ENCODE data around the gene DET1. TPM values are rescaled to one million over a fixed set of nuclear protein-coding genes. Genes with fewer than 3 reads are reported as not detected.

The DET1 gene
- total RNA-seq, 1 experiment from 2014 or later, result 6.6 TPM

DNA sequence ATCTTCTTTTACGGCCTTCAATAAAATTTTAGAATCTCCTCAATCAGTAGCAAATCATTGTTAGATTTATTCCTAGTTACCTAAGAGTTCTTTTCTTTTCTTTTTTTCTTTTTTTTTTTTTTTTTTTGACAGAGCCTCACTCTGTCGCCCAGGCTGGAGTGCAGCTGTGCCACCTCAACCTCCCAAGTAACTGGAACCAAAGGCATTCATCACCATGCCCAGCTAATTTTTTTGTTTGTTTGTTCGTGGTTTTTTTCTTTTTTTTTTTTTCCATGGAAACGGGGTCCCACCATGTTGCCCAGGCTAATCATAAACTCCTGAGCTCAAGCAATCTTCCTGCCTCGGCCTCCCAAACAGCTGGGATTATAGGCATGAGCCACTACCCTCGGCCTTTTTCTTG lies 44.3 kb upstream of the DET1 start:
- H3K36me3 Mint-ChIP-seq (ENCODE audit: insufficient read depth in 1 of 3, low read depth in 3 of 3), result no peaks in the 10 kb centered on the region
- Histone ChIP-seq H3T11ph (ENCODE audit: low read length) (no peak overlapping the region), H3K27me3 (ENCODE audit: insufficient read depth, low read length) (no peaks in the 10 kb centered on the region), H2BK5ac (ENCODE audit: insufficient read length, low read length) (no peak overlapping the region), H2BK15ac (ENCODE audit: low read depth, low read length) (no peak overlapping the region), H3K27ac (ENCODE audit: insufficient read length, low read depth, low read length) (no peak overlapping the region), H3K9ac (ENCODE audit: extremely low read depth, insufficient read length, low read length) (no peak overlapping the region), H3K4me1 (ENCODE audit: insufficient read depth, low read length) (no peaks in the 10 kb centered on the region), H3K14ac (ENCODE audit: insufficient read depth, low read length) (no peak overlapping the region), H3K79me1 (ENCODE audit: insufficient read depth, low read depth, low read length, poor library complexity, severe bottlenecking) (no peaks in the 10 kb centered on the region), H2BK12ac (ENCODE audit: insufficient read length, low read depth, low read length) (no peak overlapping the region), H3K23ac (ENCODE audit: insufficient read length, low read depth, low read length) (no peak overlapping the region), H4K5ac (ENCODE audit: insufficient read length, low read depth, low read length) (no peak overlapping the region), H3K4ac (ENCODE audit: low read depth, low read length) (no peak overlapping the region), H2AK5ac (ENCODE audit: insufficient read length, low read length) (no peak overlapping the region), H3K23me2 (ENCODE audit: insufficient read length, low read depth, low read length, poor library complexity, severe bottlenecking) (no peaks in the 10 kb centered on the region), H3K56ac (ENCODE audit: insufficient read length, low read depth, low read length) (no peak overlapping the region), H2AFZ (ENCODE audit: low read length) (no peak overlapping the region), H2BK120ac (ENCODE audit: low read depth, low read length, poor library complexity, severe bottlenecking) (no peak overlapping the region), H3K4me2 (ENCODE audit: insufficient read depth, insufficient read length, low read length) (no peak overlapping the region), H3K9me3 (ENCODE audit: control insufficient read depth, low read depth, low read length) (no peaks in the 10 kb centered on the region), H4K20me1 (ENCODE audit: control insufficient read depth, insufficient read depth, insufficient read length) (no peaks in the 10 kb centered on the region), H4K91ac (ENCODE audit: insufficient read length, low read depth, low read length) (no peak overlapping the region), H3K18ac (ENCODE audit: insufficient read length, low read depth, low read length) (no peak overlapping the region), H4K8ac (replicated peaks; ENCODE audit: insufficient read length, low read depth, low read length) (no peak overlapping the region), H2BK20ac (ENCODE audit: low read depth, low read length, poor library complexity, severe bottlenecking) (no peak overlapping the region), H3K79me2 (ENCODE audit: insufficient read depth, low read length) (no peaks in the 10 kb centered on the region)
- TF ChIP-seq, protein P1, sequence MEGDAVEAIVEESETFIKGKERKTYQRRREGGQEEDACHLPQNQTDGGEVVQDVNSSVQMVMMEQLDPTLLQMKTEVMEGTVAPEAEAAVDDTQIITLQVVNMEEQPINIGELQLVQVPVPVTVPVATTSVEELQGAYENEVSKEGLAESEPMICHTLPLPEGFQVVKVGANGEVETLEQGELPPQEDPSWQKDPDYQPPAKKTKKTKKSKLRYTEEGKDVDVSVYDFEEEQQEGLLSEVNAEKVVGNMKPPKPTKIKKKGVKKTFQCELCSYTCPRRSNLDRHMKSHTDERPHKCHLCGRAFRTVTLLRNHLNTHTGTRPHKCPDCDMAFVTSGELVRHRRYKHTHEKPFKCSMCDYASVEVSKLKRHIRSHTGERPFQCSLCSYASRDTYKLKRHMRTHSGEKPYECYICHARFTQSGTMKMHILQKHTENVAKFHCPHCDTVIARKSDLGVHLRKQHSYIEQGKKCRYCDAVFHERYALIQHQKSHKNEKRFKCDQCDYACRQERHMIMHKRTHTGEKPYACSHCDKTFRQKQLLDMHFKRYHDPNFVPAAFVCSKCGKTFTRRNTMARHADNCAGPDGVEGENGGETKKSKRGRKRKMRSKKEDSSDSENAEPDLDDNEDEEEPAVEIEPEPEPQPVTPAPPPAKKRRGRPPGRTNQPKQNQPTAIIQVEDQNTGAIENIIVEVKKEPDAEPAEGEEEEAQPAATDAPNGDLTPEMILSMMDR (conservative IDR thresholded peaks at IDR 0.05), result no peak
- no peak for DNase-seq
- H3K9me3 Mint-ChIP-seq, result no peaks in the 10 kb centered on the region
- no CpG with 5 or more reads among the region's 6 CpGs for WGBS (ENCODE audit: extremely low coverage, insufficient read length, low lambda C conversion rate)
- H3K4me3 Mint-ChIP-seq, result no peak overlapping the region
- no peaks in the 10 kb centered on the region; the same call in 1 of the 2 replicates for H3K27me3 Mint-ChIP-seq (ENCODE audit: low read depth)
- no peak overlapping the region for H3K27ac Mint-ChIP-seq
- H3K4me1 Mint-ChIP-seq, result no peaks in the 10 kb centered on the region; a peak in 1 of 4 replicates

All from H9 (cell line).